ENCODE results near the gene KERA.

DNA sequence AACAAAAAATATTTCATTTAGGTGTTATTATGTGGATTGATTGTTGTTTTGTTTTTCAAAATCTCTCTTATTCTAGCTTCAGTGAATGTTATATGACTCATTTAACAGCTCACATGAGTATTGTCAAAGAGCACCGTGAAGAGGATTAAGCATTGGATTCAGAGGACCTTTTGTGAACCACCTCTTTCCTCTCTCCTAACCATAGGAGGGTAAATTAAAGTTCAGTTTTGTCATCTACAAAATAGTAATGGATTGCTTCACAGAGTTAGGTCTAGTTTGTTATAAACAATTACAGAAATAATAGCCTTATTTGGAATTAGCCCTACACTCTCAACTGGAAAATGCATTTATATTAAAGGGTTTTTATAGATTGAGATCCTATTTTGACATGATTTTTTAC lies 962 bp upstream of the KERA start:
- TF ChIP-seq POLR2AphosphoS5 (IDR thresholded peaks at IDR 0.05) = no peak
- TF ChIP-seq, protein P1, sequence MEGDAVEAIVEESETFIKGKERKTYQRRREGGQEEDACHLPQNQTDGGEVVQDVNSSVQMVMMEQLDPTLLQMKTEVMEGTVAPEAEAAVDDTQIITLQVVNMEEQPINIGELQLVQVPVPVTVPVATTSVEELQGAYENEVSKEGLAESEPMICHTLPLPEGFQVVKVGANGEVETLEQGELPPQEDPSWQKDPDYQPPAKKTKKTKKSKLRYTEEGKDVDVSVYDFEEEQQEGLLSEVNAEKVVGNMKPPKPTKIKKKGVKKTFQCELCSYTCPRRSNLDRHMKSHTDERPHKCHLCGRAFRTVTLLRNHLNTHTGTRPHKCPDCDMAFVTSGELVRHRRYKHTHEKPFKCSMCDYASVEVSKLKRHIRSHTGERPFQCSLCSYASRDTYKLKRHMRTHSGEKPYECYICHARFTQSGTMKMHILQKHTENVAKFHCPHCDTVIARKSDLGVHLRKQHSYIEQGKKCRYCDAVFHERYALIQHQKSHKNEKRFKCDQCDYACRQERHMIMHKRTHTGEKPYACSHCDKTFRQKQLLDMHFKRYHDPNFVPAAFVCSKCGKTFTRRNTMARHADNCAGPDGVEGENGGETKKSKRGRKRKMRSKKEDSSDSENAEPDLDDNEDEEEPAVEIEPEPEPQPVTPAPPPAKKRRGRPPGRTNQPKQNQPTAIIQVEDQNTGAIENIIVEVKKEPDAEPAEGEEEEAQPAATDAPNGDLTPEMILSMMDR (IDR thresholded peaks at IDR 0.05) = no peak
- no peak for TF ChIP-seq EP300 (IDR thresholded peaks at IDR 0.05)
- TF ChIP-seq POLR2A (IDR thresholded peaks at IDR 0.05) = no peak
